Stimulated activated CD8-positive, alpha-beta memory T cell treated with anti-CD3 and anti-CD28 coated beads, Interleukin-2, amount 100 ng/mL, for 1 hour (primary cell): ENCODE results near the gene FAM43A.

ENCODE experiments used
- DNase-seq, 2 donors: peaks; one replicate each; pipeline ENCODE4 v3.0.0-alpha.2; 2020; ENCODE audit warnings: low read depth in 2 of 2

The FAM43A gene, protein sequence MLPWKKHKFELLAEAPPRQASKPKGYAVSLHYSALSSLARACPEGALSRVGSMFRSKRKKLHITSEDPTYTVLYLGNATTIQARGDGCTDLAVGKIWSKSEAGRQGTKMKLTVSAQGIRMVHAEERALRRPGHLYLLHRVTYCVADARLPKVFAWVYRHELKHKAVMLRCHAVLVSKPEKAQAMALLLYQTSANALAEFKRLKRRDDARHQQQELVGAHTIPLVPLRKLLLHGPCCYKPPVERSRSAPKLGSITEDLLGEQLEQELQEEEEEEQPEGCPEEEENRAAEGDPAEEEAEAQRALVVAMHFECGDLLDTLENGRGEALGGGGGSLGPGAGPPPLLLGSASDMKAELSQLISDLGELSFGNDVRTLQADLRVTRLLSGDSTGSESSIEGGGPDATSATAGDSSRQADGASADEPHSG

GRCh38 chr3:194685718-194686413 lies at the start of gene FAM43A:
Gene FAM43A, plus strand, starts transcription at chr3:194685883. Its CDS starts 944 bp downstream, at chr3:194686827.
- peak; percentile 55 to 66 for DNase-seq

GRCh38 chr3:194637066-194637465 lies 48.6 kb upstream of the FAM43A start:
- no peak for DNase-seq

DNA sequence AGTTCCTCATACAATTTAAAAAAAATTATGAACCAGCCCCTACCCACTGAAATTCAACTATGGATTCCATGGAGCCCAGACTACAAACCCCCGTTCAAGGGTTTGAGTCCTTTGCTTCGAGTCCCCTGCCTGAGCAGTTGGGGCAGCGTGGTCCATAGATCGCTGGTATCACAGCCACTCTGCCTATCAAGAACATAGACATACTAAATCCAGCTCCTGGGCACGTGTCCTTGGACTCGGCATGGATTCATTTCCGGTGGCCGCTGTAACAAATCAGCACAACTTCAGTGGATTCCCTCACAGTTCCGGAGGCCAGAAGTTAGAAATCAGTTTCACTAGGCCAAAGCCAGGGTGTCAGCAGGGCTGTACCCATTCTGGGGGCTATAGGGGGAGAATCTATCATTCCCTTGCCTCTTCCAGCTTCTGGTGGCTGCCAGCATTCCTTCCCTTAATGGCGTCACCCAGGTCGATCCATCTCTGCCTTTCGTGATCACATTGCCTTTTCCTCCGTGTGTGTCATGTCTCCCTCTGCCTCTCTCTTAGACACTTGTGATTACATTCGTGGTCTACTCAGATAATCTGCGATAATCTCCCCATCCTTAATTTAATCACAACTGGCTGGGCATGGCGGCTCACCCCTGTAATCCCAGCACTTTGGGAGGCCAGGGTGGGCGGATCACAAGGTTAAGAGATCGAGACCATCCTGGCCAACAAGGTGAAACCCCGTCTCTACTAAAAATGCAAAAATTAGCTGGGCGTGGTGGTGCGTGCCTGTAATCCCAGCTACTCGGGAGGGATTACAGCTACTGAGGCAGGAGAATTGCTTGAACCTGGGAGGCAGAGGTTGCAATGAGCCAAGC lies 47.9 kb upstream of the FAM43A start:
- DNase-seq, result no peak

GRCh38 chr3:194638991-194639605 lies 46.6 kb upstream of the FAM43A start:
- DNase-seq, result no peak

DNA sequence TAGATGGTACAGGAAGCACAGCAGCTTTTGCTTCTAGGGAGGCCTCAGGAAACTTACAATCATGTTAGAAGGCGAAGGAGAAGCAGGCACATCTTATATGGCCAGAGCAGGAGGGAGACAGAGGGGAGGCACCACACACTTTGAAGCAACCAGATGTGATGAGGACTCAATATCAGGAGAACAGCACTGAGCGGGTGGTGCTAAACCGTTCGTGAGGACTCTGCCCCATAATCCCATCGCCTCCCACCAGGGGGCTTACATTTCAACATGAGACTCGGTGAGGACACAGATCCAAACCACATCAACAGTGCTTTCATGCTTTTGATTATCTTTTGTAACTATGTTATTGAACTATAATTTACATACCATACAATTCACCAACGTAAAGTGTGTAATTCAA lies 44.9 kb upstream of the FAM43A start:
- DNase-seq, result no peak

GRCh38 chr3:194642769-194643168 lies 42.9 kb upstream of the FAM43A start:
- no peak for DNase-seq

- no peak for DNase-seq
Observed at GRCh38 chr3:194647747-194648146, 37.9 kb upstream of the FAM43A start.

DNA sequence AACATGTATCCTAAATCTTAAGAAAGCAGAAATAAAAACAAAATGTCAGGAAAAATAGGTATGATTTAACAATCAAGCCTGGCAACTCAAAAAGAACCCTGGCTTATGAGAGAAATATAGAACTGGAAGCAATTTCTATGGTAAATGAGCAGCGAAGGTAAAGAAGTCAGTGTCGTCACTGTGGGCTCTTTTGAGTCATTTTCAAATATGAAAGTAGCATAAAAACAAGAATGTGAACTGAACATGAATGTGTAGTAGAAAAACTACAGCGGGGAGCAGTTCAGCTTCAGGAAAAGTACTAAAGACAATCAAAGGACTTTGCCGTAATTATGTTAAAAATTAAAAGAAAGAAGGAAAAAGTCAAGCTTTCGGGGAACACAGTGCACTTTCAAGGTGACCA lies 31.2 kb upstream of the FAM43A start:
- no peak for DNase-seq

DNA sequence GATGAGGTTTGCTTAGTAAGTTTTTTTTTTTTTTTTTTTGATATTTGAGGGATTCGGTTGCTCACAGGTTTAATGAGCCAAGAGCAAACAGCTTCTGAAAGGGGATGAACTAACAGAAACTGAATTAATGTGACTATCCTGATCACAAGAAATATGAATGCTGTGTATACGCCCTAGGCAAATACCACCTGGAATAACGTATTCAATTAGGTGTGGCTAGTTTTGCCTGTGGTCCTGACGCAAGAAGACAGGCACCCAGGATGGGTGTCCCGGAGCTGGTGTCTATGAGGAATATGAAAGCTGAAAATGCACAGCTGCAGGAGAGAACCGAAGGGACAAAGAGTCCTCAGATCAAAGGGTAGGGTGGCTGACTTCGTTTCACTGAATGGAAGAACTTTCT lies 28.2 kb upstream of the FAM43A start:
- no peak for DNase-seq

DNA sequence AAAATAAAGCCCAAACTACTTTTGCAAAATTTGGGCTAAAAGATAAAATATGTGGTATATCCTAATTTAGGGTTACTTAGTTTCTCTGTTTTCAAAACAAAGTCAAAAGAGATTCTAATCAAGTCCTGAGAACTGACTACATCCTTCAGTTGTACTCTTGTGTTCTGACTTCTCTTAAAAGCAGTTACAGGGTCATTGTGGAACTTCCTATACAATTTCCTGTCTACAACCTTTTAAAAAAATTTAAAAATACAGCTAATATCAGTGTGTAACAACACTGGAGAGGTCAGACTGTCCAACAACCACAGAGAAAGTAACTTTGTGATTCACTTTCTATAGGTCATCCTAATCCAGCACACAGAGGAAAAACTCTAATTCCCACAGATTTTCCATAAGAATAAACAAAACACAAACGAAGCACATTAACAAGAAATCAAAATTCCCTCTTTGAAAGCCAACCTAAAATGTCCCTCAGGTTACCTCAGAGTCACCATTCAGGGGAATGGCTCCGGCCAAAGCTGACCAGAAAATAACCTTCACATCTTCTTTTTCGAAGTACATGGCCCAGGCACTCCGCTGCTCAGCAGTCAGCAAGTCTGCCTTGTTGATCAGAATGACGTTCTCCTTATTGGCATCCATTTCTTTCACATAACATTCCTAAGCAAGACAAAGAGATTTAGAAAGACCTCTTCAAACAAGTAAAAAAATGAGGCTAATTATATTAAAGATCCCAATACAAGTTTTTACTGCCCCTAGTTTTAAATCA lies 27.0 kb upstream of the FAM43A start:
- DNase-seq, result no peak

DNA sequence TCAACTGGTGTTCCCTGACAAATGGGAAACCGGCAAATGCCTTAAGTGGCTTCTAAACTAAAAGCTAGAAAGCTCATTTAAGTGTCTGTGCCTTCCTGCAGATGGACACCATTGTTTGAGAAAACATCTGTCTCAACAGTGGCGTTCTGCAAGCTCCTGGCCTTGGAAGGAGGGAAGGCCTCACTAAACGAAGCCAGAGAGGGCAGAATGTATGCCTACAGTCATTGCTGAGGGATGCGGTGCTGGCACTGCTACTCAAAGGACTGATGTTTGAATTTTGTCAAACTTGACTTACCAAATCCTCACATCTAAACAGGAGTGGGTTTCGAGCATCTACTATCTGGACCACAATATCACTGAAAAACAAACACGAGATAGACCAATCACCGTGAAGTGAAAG lies 25.9 kb upstream of the FAM43A start:
- DNase-seq, result no peak

GRCh38 chr3:194661374-194661773 lies 24.3 kb upstream of the FAM43A start:
- DNase-seq, result no peak

- no peak for DNase-seq
Observed at GRCh38 chr3:194661946-194662345, 23.7 kb upstream of the FAM43A start.

DNA sequence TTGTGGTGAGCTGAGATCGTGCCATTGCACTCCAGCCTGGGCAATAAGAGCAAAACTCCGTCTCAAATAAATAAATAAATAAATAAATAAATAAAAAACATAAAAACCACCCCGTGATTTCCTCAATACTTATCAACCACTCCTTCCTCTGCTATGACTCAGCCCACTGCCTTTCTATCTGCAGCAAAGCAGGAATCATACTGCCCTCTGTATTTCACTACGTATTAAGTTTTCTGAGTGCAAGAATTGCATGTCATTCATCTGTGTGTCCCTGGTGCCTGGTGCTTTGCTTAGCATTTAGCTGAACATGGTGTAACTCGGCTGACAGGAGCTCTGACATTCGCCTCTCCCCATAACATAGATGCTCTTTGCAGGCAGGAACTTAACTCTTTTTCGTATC lies 20.8 kb upstream of the FAM43A start:
- DNase-seq, result no peak

GRCh38 chr3:194667363-194667762 lies 18.3 kb upstream of the FAM43A start:
- DNase-seq, result no peak

DNA sequence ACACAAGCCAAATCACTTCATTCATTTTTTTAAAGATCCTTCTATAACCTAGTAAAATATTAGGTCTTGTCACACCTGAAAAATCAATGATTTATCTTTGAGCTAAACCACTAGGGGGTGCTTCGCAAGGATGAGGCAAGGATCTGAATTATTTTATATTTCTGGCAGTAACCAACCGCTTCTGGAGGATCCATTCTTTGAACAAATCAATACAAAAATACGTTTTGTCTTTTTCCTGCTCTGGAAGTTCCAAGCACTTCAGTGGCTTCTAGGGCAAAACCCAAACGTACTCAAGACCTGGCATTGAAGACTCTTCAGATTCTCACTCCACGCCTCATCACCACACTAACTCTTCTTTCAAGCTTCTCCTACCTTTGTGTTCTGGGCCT lies 14.2 kb upstream of the FAM43A start:
- DNase-seq, result no peak

GRCh38 chr3:194671900-194672808 lies 13.5 kb upstream of the FAM43A start, which contains the start of gene LSG1:
Gene LSG1, minus strand, starts transcription at chr3:194672191. Its CDS starts 29 bp downstream, at chr3:194672162.
- DNase-seq, result peak; percentile 76 to 80

GRCh38 chr3:194672876-194673275 lies 12.8 kb upstream of the FAM43A start:
- no peak for DNase-seq

DNA sequence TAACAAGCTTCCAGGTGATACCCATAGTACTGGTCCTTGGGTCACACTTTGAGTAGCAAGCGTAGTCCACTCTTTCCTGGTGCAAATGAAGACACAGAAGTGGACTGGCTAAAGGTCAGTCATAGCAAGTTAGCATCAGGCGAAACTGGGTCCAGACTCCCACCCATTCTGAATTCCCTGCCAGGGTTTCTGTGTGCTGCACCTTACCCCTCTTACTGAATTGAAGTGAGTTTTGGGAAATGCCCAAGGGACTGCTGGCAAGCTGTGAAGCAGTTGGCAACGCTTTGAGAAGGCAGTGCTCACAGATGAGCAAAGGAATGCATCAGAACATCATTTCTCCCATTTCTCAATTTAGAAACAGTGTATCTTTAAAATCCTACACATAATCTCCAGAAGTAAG lies 11.9 kb upstream of the FAM43A start:
- DNase-seq, result no peak

GRCh38 chr3:194675081-194675640 lies 10.5 kb upstream of the FAM43A start:
- no peak for DNase-seq
